Hepatocyte (in vitro differentiated cells): ENCODE measurements around the gene RNF111. TPM values are rescaled to one million over a fixed set of nuclear protein-coding genes. Genes with fewer than 3 reads are reported as not detected.

Experiments
- DNase-seq: peaks from one replicate; pipeline ENCODE4 v3.0.0-alpha.2; 2016; ENCODE audit warnings: low spot score
- H2AFZ ChIP-seq: fragments of 200-600 bp; sonication (generic); 2 replicates; pipeline ENCODE4 v1.6.0; 2016; ENCODE audit warnings: antibody characterized with exemption, mild to moderate bottlenecking
- H3K27ac ChIP-seq: fragments of 200-600 bp; sonication (generic); 2 replicates; pipeline ENCODE4 v1.5.1; 2016; ENCODE audit warnings: mild to moderate bottlenecking
- H3K27me3 ChIP-seq: fragments of 200-600 bp; sonication (generic); 2 replicates; pipeline ENCODE4 v1.6.1; 2016
- H3K36me3 ChIP-seq: fragments of 200-600 bp; sonication (generic); replicated peaks from 2 replicates; pipeline ENCODE4 v1.5.1; 2016; ENCODE audit warnings: low read depth; ENCODE audit not compliant: insufficient read depth
- H3K4me1 ChIP-seq: fragments of 200-600 bp; sonication (generic); 2 replicates; pipeline ENCODE4 v1.5.1; 2016; ENCODE audit warnings: mild to moderate bottlenecking, moderate library complexity; ENCODE audit not compliant: insufficient read depth
- H3K4me2 ChIP-seq: fragments of 200-600 bp; sonication (generic); 2 replicates; pipeline ENCODE4 v1.6.0; 2016
- H3K4me3 ChIP-seq: fragments of 200-600 bp; sonication (generic); 2 replicates; pipeline ENCODE4 v1.5.1; 2016; ENCODE audit warnings: mild to moderate bottlenecking
- H3K79me2 ChIP-seq: fragments of 200-600 bp; sonication (generic); 2 replicates; pipeline ENCODE4 v1.6.0; 2017; ENCODE audit warnings: mild to moderate bottlenecking
- H3K9me2 ChIP-seq: fragments of 200-600 bp; sonication (generic); replicated peaks from 2 replicates; pipeline ENCODE4 v1.6.0; 2017; ENCODE audit warnings: mild to moderate bottlenecking; ENCODE audit not compliant: insufficient read depth
- H3K9me3 ChIP-seq: fragments of 200-600 bp; sonication (generic); 2 replicates; pipeline ENCODE4 v1.5.1; 2016; ENCODE audit warnings: low read depth, mild to moderate bottlenecking
- H4K20me1 ChIP-seq: fragments of 200-600 bp; sonication (generic); 2 replicates; pipeline ENCODE4 v1.6.0; 2016; ENCODE audit warnings: mild to moderate bottlenecking; ENCODE audit not compliant: insufficient read depth, poor library complexity, severe bottlenecking
- CTCF ChIP-seq: fragments of 200-600 bp; sonication (generic); IDR thresholded peaks from 2 replicates; pipeline ENCODE4 v1.5.1; 2016; ENCODE audit warnings: antibody characterized with exemption, mild to moderate bottlenecking; ENCODE audit not compliant: poor library complexity
- EZH2 ChIP-seq: fragments of 200-600 bp; sonication (generic); IDR thresholded peaks from 2 replicates; pipeline ENCODE4 v1.6.1; 2016; ENCODE audit warnings: antibody characterized with exemption, mild to moderate bottlenecking, borderline replicate concordance
- EZH2phosphoT487 ChIP-seq: fragments of 200-600 bp; sonication (generic); IDR thresholded peaks from one replicate; pipeline ENCODE4 v1.6.1; 2018; ENCODE audit warnings: antibody characterized with exemption, mild to moderate bottlenecking, low read depth, moderate library complexity; ENCODE audit not compliant: unreplicated experiment, severe bottlenecking
- WGBS: methylation state at CpG from one replicate; pipeline ENCODE4 v1.1.6; 2016; ENCODE audit warnings: low lambda C conversion rate; ENCODE audit errors: missing lambda C conversion rate; 5-methylcytosine and 5-hydroxymethylcytosine counted together
- polyA plus RNA-seq: library from polyadenylated mRNA; unstranded; fragments of >200 nt; fragmentation: Nextera tagmentation; extraction: Ambion mirVana; gene quantifications from 2 replicates; pipeline ENCODE4 v1.2.1, GENCODE V29; 2016
- total RNA-seq: library from RNA; depleted of rRNA; stranded (reverse); fragments of >200 nt; gene quantifications from 2 replicates; pipeline ENCODE4 v1.2.3, GENCODE V29; 2014

Gene RNF111
- total and polyA plus RNA-seq, 2 experiments from 2014 or later, result 11.3 to 22.1 TPM

- H3K4me2 ChIP-seq, result no peak overlapping the region
- no peaks in the 10 kb centered on the region for H3K27me3 ChIP-seq
- 98% methylated on average over 2 of the region's 2 CpGs for WGBS
- no peaks in the 10 kb centered on the region for H3K9me3 ChIP-seq
- H2AFZ ChIP-seq, result no peak overlapping the region
- H3K27ac ChIP-seq, result no peak overlapping the region
- TF ChIP-seq EZH2 (no peak), EZH2phosphoT487 (no peak)
- no peaks in the 10 kb centered on the region for H4K20me1 ChIP-seq
- no peaks in the 10 kb centered on the region for H3K36me3 ChIP-seq
- H3K4me3 ChIP-seq, result no peak overlapping the region
- no peaks in the 10 kb centered on the region for H3K4me1 ChIP-seq
- no peak for DNase-seq
- H3K79me2 ChIP-seq, result peaks cover 2% of the 10 kb centered on the region
- H3K9me2 ChIP-seq, result no peaks in the 10 kb centered on the region
Observed at GRCh38 chr15:59059076-59059597, 71.7 kb downstream of the RNF111 start.

- H4K20me1 ChIP-seq, result no peaks in the 10 kb centered on the region
- TF ChIP-seq CTCF, result no peak
- no peak for TF ChIP-seq EZH2
- no peak for TF ChIP-seq EZH2phosphoT487
- H3K27me3 ChIP-seq, result no peaks in the 10 kb centered on the region
- no peaks in the 10 kb centered on the region for H3K4me1 ChIP-seq
- 100% methylated on average over 4 of the region's 4 CpGs for WGBS
- H3K79me2 ChIP-seq, result peaks cover 2% of the 10 kb centered on the region
- no peaks in the 10 kb centered on the region for H3K9me3 ChIP-seq
- H2AFZ ChIP-seq, result no peak overlapping the region
- no peak for DNase-seq
- H3K27ac ChIP-seq, result no peak overlapping the region
- no peaks in the 10 kb centered on the region for H3K9me2 ChIP-seq
- H3K36me3 ChIP-seq, result no peaks in the 10 kb centered on the region
- no peak overlapping the region for H3K4me3 ChIP-seq
- no peak overlapping the region for H3K4me2 ChIP-seq
Observed at GRCh38 chr15:59060348-59060747, 72.9 kb downstream of the RNF111 start.

- no peak for DNase-seq
- Histone ChIP-seq H3K4me1 (no peaks in the 10 kb centered on the region), H3K9me2 (no peaks in the 10 kb centered on the region), H3K9me3 (no peaks in the 10 kb centered on the region), H3K36me3 (no peaks in the 10 kb centered on the region), H3K4me2 (no peak overlapping the region), H2AFZ (no peak overlapping the region), H3K79me2 (no peaks in the 10 kb centered on the region), H3K27me3 (no peaks in the 10 kb centered on the region), H3K27ac (no peak overlapping the region), H3K4me3 (no peak overlapping the region), H4K20me1 (no peaks in the 10 kb centered on the region)
- TF ChIP-seq EZH2 (no peak), EZH2phosphoT487 (no peak), CTCF (no peak)
- WGBS, result 85% methylated on average over 4 of the region's 4 CpGs
Observed at GRCh38 chr15:59063042-59063441, 75.6 kb downstream of the RNF111 start.

- DNase-seq, result no peak
- Histone ChIP-seq H3K27ac (no peak overlapping the region), H3K9me3 (no peaks in the 10 kb centered on the region), H2AFZ (no peak overlapping the region), H3K4me3 (no peak overlapping the region), H3K9me2 (no peaks in the 10 kb centered on the region), H3K36me3 (no peaks in the 10 kb centered on the region), H4K20me1 (no peaks in the 10 kb centered on the region), H3K4me2 (no peak overlapping the region), H3K79me2 (no peaks in the 10 kb centered on the region), H3K27me3 (no peaks in the 10 kb centered on the region), H3K4me1 (no peaks in the 10 kb centered on the region)
- no peak for TF ChIP-seq EZH2phosphoT487
- TF ChIP-seq EZH2, result no peak
- TF ChIP-seq CTCF, result no peak
- 50% methylated on average over 1 of the region's 1 CpG for WGBS
Observed at GRCh38 chr15:59069430-59069829, 82.0 kb downstream of the RNF111 start.
